ENCODE results near the gene PDE11A.

The PDE11A gene

GRCh38 chr2:177816766-177817165, 255.8 kb downstream of the PDE11A start:
- TF ChIP-seq ZFX (IDR thresholded peaks at IDR 0.05) (no peak), CTCF (conservative IDR thresholded peaks at IDR 0.05) (no peak)
- no peak overlapping the region for H3K27ac ChIP-seq

GRCh38 chr2:177812713-177813396, 259.7 kb downstream of the PDE11A start:
- no peak for TF ChIP-seq ZFX (IDR thresholded peaks at IDR 0.05)
- no peak; the same call in 1 of the 2 replicates for TF ChIP-seq CTCF (conservative IDR thresholded peaks at IDR 0.05)
- no peak overlapping the region for H3K27ac ChIP-seq

GRCh38 chr2:177810906-177811305, 261.7 kb downstream of the PDE11A start:
- no peak for TF ChIP-seq ZFX (IDR thresholded peaks at IDR 0.05)
- no peak for TF ChIP-seq CTCF (conservative IDR thresholded peaks at IDR 0.05)
- no peak overlapping the region for H3K27ac ChIP-seq

- no peak overlapping the region for H3K27ac ChIP-seq
- no peak for TF ChIP-seq ZFX (IDR thresholded peaks at IDR 0.05)
These were observed 263.4 kb downstream of the PDE11A start for GRCh38 chr2:177808984-177809809.

- TF ChIP-seq CTCF (conservative IDR thresholded peaks at IDR 0.05), result no peak
- no peak for TF ChIP-seq ZFX (IDR thresholded peaks at IDR 0.05)
- H3K27ac ChIP-seq, result no peak overlapping the region
These were observed 266.6 kb downstream of the PDE11A start for GRCh38 chr2:177806025-177806424.

- TF ChIP-seq ZFX (IDR thresholded peaks at IDR 0.05), result no peak
- TF ChIP-seq CTCF (conservative IDR thresholded peaks at IDR 0.05), result peak; percentile 70
- H3K27ac ChIP-seq, result no peak overlapping the region
These were observed 273.0 kb downstream of the PDE11A start for GRCh38 chr2:177799531-177799930.

GRCh38 chr2:177797808-177798207, 274.8 kb downstream of the PDE11A start:
- no peak for TF ChIP-seq CTCF (conservative IDR thresholded peaks at IDR 0.05)
- TF ChIP-seq ZFX (IDR thresholded peaks at IDR 0.05), result no peak
- H3K27ac ChIP-seq, result no peak overlapping the region

Data from C4-2B (cell line).